Suprapubic skin (tissue), 3 donors: ENCODE results near the gene SHOC1.

Source experiments
- CTCF ChIP-seq, 2 donors: fragments of 200-600 bp in 1 of 2; fragments of 450-650 bp in 1 of 2; sonication (generic) in 1 of 2; IDR thresholded peaks; one replicate each; pipeline ENCODE4 v1.5.1; 2016 to 2019; ENCODE audit warnings: antibody characterized with exemption in 2 of 2, mild to moderate bottlenecking in 1 of 2, moderate library complexity in 1 of 2
- EP300 ChIP-seq: sonication (generic); formaldehyde crosslinking; IDR thresholded peaks from one replicate; pipeline ENCODE4 v1.6.1; 2017; ENCODE audit warnings: antibody characterized with exemption

- no peak for TF ChIP-seq CTCF (IDR thresholded peaks at IDR 0.05)
- no peak for TF ChIP-seq EP300
These were observed 5.3 kb upstream of the SHOC1 start for GRCh38 chr9:111799915-111800526.
